ENCODE data around the gene BRD1.
"Not testable (repeated sequence)": the region's sequence is repeated elsewhere in the genome, so short reads cannot be mapped to it uniquely, and the experiment has no call there.

DNA sequence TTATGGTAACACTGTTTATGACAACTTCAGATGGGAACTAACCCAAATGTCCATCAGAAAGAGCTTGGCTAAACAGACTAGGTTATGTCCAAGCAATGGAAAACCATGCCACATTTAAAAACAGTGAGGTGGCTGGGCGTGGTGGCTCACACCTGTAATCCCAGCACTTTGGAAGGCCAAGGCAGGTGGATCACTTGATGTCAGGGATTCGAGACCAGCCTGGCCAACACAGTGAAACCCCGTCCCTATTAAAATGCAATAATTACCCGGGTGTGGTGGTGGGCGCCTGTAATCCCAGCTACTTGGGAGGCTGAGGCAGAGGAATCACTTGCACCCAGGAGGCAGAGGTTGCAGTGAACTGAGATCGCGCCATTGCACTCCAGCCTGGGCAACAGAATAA lies 65.1 kb downstream of the BRD1 start:
- TF ChIP-seq, protein P1, sequence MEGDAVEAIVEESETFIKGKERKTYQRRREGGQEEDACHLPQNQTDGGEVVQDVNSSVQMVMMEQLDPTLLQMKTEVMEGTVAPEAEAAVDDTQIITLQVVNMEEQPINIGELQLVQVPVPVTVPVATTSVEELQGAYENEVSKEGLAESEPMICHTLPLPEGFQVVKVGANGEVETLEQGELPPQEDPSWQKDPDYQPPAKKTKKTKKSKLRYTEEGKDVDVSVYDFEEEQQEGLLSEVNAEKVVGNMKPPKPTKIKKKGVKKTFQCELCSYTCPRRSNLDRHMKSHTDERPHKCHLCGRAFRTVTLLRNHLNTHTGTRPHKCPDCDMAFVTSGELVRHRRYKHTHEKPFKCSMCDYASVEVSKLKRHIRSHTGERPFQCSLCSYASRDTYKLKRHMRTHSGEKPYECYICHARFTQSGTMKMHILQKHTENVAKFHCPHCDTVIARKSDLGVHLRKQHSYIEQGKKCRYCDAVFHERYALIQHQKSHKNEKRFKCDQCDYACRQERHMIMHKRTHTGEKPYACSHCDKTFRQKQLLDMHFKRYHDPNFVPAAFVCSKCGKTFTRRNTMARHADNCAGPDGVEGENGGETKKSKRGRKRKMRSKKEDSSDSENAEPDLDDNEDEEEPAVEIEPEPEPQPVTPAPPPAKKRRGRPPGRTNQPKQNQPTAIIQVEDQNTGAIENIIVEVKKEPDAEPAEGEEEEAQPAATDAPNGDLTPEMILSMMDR (IDR thresholded peaks at IDR 0.05; ENCODE audit: insufficient read depth, low read depth, low read length), result not testable (repeated sequence)
- TF ChIP-seq EZH2 (IDR thresholded peaks at IDR 0.05; ENCODE audit: insufficient read depth, low read length), result not testable (repeated sequence)

All from astrocyte (in vitro differentiated cells and primary cell).